ENCODE results near the gene JPH2. TPM values are rescaled to one million over a fixed set of nuclear protein-coding genes. Genes with fewer than 3 reads are reported as not detected.

JPH2 gene
- total RNA-seq, 1 donor from 2014 or later: 48.9 TPM

DNA sequence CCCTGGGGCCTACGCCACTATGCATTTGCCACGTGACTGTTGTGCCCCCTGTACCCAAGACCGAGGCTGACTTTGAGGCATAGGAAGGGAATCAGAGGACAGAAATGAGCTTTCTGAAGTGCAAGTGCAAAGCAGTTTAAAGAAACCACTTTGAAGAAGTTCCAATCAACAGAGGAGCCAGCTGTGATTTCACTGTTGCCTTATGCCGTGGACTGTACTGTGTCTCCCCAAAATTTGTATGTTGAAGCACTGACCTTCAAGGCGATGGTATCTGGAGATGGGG lies 111.1 kb downstream of the JPH2 start:
- no peak for DNase-seq (ENCODE audit: low spot score)

DNA sequence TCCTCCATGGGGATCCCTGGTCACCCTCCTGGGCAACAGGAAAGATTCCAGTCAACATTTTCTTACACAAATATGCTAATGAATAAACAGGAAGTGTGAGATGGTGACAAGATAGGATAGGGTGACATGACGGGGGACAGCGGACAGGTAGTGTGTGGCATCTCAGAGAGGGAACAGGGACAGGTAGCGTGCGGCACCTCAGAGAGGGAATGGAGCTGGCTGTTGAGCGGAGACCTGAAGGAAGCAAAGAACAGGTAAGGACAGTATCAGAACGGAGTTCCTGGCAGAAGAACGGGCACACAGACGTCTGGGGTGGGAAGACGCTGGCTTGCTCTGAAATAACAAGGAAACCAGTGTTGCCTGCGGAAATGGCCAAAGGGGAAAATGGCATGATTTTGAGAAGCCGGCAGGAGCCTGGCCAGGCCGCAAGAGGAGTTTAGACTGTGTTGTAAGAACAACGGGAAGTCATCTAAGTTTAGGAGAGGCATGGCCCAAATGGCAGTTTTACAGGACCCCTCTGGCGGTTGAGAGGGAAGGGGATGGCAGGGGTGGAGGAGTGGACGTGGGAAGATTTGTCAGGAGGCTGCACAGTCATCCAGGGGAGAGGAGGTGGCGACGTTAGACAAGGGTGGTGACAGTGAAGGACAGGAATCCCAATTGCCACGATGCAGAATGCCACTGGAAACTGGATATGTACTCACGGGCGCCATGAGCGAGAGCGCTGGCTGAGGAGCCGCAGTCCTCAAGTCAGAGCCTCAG lies 111.6 kb downstream of the JPH2 start:
- DNase-seq (ENCODE audit: low spot score): no peak

DNA sequence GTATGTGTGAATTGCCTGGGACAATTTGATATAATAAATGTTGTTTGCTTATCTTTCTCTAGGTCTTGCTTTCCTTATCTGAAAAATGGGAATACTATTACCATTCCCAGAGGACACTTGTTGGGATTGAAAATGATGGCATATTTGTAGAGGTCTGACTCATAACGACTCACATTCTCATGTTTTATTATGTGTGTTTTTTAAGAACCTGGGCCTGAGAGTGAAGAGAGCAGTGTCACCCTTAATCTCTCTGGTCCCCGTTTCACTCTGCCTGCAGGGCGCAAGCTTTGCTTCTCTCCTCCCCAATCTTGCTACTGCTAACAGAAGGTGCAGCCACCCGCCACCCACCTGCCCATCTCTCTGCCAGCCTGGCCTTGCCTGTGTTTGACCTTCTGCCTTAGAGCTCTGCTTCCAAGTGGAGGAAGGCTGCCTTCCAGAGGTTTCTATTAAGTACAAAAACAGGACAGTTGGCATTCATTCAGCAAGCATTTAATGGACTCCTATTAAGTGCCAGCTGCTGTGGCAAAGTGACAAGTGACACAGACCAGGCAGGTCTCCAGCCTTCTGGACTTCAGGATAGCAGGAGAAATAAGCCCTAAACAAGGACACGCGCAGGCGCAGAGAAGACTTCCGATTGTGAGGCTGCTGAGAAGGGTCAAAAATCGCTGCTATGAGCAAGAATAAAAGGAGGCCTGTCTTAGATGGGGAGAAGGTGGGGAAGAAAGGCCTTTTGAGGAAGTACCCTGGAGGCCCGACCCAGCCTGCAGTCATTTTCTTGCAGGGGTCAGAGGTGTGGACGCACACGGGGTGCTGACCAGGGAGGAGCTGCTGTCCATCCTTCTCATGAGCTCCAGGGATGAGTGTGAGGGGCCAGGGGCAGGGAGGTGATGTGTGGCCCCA lies 112.5 kb downstream of the JPH2 start:
- DNase-seq (ENCODE audit: low spot score): no peak

DNA sequence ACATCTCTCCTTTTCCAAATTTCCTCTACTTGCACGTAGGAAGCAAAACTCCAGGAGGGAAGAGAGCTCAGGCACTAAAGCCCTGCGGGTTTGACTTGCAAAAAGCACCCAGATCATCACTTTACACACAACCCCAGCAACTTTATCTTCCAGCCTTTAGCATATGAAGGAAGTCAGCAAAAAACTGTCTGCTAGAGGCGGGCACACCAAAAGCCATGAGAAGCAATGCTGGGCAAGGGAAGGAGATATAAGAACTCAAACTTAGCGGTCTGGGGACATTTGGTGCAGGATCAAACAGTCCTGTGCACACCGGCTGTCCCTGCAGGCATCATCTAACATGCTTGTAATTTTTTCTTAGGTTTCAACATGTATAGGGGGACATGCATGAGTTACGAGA lies 113.3 kb downstream of the JPH2 start:
- no peak for DNase-seq (ENCODE audit: low spot score)

DNA sequence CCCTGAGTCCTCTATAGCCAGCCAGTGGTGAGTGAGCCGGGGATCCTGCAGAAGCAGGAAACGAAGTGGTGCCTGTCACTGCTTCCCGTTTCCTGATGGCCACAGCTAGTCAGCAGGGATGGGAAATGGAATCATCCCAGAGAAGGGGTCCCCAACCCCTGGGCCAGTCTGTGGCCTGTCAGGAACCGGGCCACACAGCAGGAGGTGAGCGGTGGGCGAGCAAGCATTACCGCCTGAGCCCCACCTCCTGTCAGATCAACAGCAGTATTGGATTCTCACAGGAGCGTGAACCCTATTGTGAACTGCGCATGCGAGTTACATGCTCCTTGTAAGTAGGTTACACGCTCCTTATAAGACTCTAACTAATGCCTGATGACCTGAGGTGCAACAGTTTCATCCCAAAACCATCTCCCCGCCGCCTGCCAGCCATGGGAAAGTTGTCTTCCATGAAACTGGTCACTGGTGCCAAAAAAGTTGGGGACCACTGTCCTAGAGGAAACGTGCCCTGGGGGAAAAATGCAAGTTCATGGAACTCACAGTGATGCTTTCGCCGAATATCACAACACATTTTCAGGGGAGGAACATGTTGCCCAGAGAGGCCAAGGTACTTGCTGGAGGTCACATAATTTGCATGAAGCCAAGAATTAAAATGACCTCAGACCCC lies 113.8 kb downstream of the JPH2 start:
- no peak for DNase-seq (ENCODE audit: low spot score)

DNA sequence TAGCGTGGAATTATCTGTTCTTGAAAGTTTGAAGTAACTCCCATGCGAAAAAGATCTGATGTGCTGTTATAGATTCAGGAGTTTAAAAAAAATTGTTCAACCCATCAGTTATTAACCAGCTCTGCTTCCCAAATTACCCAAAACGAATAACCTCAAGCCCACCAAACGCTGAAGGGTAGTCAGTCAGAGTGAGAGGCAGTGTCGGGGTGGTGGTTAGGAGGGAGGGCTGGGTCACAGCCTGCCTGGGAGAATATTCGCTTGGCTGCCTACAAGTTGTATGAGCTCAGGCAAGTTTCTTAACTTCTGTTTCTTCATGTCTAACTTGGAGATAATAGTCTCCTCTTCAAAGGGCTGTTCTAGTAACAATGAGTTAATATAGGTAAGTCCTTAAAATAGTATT lies 114.6 kb downstream of the JPH2 start:
- no peak for DNase-seq (ENCODE audit: low spot score)

DNA sequence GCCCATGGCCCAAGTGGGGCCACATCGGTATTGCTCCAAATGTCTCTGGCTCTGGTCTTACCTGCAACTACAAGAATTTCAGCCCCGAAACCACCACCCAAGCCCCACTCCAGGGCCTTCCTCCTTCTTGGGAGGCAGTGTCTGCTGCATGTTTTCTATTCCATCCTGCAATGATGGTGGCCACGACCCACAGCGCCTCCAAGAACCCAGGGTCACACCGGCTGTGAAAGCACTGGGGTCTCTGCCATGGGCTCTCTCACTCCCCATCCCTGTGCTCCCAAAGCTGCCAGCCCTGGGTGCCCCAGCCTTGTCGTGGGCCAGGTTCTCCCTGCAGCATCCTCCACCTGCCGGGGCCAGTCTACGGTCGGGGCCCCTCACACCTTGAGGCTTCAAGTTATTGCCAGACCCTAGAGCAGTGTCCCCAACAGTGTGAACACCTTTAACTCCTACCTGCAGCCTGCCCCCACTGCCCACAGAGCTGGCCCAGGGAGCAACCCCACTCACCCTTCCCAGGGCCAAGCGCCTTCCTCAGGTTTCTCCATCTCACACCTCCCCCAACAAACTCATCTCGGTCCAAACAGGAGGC lies 115.4 kb downstream of the JPH2 start:
- no peak for DNase-seq (ENCODE audit: low spot score)

DNA sequence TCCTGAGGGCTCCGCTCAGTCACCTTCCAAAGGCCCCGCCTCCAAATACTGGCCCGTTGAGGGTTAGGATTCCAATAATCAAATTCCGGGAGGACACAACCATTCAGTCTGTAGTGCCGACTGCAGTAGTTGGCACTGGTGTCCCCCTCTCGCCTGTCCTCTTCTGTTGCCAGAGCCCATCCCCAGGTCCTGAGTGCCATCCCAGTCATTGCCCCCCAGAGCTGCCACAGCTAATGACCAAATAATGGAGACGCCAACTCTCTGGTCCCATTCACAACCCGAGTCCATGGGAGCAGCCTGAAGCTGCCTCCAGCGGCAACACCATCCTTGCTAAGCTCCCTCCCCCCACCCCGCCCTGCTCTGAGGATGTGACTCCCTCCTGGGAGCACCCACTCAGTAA lies 115.9 kb downstream of the JPH2 start:
- DNase-seq (ENCODE audit: low spot score): no peak

DNA sequence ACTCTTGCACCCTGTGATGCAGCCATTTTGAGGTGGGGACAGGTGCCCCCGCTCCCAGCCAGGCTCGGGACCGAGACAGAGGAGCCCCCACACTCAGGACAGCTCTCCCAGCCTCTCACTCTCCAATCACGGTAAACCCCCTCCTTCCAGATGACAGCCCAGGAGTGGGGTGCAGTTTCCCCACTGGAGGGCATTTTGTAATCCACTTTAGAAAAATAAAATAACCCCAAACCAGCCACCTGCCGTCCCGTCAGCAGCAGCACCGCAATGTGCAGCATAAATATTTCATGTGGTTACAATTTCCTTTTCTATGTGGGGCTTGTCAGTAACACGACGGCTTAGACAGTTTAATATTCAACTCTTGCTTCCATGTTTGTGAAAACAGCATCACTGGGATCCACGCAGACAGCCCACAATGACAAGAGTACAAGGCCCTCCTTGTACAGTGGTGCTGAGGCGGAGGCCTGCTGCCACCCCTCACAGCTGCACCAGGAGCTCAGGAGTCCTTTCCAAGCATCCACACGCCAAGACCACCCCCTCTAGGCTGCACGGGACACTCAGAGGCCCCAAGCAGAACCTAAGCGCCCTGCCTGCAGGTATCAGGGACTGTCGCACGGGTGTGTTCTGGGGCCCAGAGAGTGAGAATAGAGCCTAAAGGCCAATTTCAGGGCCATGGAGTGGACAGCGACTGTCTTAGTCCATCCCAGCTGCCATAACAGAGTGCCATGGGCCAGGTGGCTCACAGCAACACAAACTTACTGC lies 116.7 kb downstream of the JPH2 start:
- no peak for DNase-seq (ENCODE audit: low spot score)

DNA sequence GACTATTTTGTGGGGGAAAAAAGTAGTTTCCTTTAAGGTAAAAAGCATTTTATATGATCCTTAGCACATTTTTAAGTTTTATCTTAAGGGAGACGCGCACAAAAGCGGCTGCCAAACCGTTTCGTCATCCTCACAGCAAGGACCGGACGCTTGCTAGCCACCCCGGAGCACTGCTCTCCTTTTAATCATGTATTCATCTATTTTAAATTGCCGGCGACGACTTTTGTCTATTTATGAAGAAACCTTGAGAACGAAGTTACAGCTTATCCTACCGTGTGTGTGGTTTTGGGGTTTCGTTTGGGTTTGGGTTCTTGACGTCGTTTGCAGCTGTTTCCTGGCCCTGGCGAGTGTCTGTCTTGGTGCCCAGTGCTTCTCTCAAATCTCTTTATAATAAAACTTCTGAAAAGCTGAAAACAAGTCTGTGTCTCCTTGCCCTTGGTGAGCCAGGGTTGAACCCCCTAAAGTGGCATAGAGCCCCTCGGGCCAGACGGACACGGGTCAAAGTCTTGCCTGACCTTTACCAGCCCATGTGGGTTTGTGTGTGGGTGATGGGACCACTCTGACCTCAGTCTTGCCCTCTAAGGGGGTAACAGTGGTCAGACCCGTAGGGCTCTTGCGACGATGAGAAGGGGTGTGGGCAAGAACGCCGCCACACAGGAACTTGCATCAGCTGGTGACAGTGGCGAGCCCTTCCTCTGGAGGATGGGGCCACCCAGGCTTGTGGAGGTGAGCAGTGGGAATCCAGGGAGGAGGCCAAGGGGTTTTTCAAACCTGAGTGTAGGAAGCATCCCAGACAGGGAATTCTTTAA lies 117.6 kb downstream of the JPH2 start:
- peak; percentile 28 for DNase-seq (ENCODE audit: low spot score)

DNA sequence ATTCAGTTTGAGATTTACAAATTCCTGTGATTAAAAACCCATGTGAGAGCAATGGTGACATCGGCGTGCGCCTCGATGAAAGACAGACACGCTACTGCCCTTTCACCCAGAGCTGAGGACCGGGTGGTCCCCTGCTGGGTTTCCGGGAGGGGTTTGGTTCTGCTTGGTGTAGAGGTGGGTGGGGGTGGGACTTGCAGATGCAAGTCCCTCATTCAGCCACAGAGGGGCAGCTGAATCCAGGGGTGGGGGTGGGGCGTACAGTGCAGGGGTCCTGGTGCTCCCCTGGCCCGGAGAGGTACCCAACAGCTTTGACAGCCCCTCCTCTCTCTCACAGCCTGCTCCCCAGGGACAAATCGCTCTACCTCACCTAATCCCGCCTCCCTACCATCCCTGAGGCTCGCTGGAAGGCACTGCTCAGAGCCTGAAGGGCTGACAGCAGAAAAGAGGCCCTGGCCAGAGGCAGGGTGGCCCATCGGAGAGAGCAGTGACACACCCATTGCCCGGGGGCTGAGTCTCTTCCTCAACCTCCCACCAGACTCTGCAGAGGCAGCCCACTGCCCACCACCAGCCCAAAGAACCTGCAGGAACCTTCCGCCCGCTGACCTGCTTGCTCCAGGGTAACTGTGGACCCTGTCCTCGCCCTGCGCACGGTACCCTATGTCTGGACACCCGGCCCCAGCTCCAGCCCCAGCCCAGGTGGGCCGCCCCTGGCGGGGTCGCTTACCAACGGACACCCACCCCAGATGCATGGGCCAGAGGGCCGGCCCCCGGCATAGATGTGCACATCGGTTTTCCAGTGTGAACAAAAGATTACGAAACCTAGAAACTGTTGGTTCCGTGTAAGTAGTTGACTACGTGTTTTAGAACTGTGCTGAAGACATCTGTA lies 118.4 kb downstream of the JPH2 start:
- DNase-seq (ENCODE audit: low spot score): no peak

DNA sequence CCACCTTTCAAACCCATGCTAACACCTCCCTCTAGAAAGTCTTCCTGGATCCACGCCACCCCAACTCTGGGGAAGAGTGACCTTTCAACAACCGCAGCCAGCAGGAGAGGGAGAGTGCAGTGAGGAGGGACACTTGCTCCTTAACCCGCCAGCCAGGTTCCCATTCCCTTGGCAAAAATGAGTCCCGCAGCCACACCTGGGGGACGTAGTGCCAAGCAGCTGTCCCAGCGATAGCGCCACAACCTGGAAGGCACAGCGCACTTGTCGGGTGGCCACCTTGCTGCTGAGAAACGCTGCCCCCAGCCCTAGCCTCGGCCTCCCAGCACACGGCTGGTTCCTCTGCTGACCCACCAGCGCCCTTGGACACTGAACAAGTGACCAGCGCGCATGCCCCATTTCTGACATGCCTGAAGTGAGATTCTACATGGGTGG lies 119.3 kb downstream of the JPH2 start:
- no peak for DNase-seq (ENCODE audit: low spot score)

DNA sequence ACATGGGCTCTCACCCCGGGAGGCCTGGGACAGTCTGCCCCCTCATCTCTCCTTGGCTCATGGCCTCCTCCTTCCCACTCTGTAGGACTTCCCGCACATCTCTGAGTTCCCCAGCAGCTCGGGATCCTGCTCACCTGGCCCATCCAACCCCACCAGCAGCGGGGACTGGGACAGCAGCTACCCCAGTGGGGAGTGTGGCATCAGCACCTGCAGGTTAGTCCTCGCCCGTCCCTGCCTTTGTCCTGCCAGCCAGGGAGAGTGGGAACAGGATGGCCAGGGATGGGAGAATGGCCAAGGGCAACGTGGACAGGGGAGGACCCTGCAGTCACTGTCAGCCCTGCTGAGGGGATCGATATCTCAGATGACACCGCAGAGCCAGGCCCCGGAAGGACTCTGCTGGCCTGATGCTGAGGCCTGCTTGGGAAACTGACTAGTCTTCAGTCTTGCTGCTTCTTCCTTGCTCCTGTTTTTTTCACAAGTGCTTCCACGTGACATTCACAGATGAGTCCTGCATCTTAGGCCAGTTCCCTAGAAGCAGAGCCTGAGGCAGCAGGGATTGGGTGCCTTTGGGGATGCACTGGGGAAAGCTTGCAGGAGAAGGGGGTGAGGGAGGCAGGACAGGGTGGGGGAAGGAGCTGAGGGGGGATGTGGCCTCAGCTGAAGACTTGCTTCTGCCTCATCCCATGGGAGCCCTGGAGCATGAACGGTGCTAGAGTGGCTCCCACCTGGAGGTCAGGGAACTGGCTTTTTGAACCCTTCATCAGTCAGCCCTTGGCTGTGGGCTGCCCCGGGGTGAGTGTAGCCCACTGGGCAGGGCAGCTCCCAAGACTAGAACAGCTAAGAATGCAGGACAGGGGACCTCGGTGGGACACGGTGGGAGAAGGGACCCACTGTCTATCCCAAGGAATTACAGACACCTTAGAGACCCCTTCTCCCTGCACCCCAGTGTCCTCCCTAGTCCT lies 120.1 kb downstream of the JPH2 start:
- DNase-seq (ENCODE audit: low spot score): no peak

DNA sequence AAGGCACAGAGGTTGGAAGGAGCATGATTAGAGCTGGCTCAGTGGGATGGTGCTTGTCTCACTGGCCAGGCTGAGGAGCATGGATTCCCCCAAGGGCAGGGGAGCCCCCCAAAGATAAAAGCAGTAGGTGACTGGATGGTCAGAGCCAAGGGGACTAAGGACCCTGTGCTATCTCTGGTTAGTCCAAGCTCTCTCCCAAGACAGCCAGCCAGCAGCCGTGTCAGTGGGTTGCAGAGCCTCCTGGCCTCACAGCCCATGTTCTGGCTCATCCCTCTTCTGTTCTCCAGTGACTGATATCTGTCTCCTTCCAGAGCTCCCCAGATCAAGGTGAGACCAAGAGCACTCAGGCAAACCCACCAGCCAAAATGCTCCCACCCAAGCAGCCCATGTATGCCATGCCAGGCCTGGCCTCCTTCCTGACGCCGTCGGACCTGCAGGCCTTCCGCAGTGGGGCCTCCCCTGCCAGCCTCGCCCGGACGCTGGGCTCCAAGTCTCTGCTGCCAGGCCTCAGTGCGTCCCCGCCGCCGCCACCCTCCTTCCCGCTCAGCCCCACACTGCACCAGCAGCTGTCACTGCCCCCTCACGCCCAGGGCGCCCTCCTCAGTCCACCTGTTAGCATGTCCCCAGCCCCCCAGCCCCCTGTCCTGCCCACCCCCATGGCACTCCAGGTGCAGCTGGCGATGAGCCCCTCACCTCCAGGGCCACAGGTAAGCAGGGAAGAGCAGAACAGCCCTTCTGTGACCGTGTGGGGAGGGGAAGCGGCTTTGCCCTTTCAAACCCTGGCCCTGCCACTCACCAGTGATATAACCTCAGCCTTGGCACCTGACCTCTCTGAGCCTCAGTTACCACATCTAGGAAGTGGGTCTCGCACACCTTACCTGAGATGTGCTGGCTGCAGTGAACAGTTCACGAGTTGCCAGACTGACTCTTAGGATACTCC lies 121.3 kb downstream of the JPH2 start:
- no peak for DNase-seq (ENCODE audit: low spot score)

DNA sequence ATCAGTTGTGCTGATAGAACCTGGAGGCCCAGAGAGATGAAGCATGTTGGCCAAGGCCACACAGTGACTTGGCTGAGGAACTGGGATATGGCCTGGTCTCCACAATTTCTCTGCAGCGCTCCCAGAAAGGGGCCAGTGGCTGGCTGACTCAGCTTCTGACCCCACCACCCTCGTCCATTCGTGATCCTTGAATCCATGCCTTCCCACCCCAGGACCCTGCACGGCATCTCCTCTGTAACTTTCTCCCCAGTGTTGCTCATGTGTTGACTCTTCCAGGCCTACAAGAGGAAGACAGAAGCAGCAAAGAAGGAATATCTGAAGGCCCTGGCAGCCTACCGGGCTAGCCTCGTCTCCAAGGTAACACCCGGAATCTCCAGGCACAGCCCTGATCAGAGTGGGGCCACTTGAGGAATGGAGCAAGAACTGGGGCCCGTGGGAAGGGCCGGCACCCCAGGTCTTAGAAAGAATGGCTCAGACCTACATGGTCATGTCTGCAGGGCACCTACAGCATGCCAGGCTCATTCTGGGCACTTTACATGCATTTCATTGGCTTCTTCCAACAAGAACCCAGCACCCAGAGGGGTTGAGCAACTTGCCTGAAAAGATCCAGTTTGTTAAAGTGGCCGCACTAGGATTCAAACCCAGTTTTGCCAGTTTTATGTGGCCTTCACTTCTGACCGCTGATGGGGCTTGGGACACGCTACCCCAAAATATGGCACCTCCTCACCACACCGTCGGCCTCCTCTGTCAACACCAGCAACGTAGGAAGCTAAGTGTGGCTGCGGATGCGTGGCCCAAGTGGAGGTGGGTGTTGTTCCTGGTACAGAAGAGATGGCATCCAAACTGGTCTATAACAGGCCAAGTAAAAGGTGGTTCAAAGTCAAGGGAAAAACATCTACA lies 122.2 kb downstream of the JPH2 start:
- DNase-seq (ENCODE audit: low spot score): no peak

Data from mucosa of gallbladder (tissue), 1 donor.